HG02981 (cell line): ENCODE results near the gene ASIC2.

ENCODE experiments used
- ATAC-seq: cut with Tn5 transposase; IDR thresholded peaks from one replicate; pipeline ENCODE4 v1.9.1; 2021; ENCODE audit warnings: mild to moderate bottlenecking, moderate library complexity; ENCODE audit not compliant: unreplicated experiment

Gene ASIC2

GRCh38 chr17:33082529-33083173 lies 210.4 kb downstream of the ASIC2 start:
- ATAC-seq = no peak

- ATAC-seq = no peak
These were observed 213.0 kb downstream of the ASIC2 start for GRCh38 chr17:33080091-33080490.

- no peak for ATAC-seq
These were observed 213.9 kb downstream of the ASIC2 start for GRCh38 chr17:33079201-33079600.

- ATAC-seq = no peak
These were observed 216.1 kb downstream of the ASIC2 start for GRCh38 chr17:33076979-33077378.

GRCh38 chr17:33073416-33073815 lies 219.7 kb downstream of the ASIC2 start:
- ATAC-seq = no peak

- ATAC-seq = no peak
These were observed 220.5 kb downstream of the ASIC2 start for GRCh38 chr17:33072421-33073161.

- ATAC-seq = no peak
These were observed 221.4 kb downstream of the ASIC2 start for GRCh38 chr17:33071656-33072055.

GRCh38 chr17:33057564-33057963 lies 235.5 kb downstream of the ASIC2 start:
- no peak for ATAC-seq

- ATAC-seq = no peak
These were observed 236.5 kb downstream of the ASIC2 start for GRCh38 chr17:33056399-33057146.

GRCh38 chr17:33055746-33056145 lies 237.3 kb downstream of the ASIC2 start:
- ATAC-seq = no peak

GRCh38 chr17:33055171-33055611 lies 237.9 kb downstream of the ASIC2 start:
- ATAC-seq = no peak

GRCh38 chr17:33054412-33054811 lies 238.7 kb downstream of the ASIC2 start:
- no peak for ATAC-seq

- no peak for ATAC-seq
These were observed 239.4 kb downstream of the ASIC2 start for GRCh38 chr17:33053676-33054075.

- ATAC-seq = no peak
These were observed 240.2 kb downstream of the ASIC2 start for GRCh38 chr17:33052856-33053255.

- no peak for ATAC-seq
These were observed 242.4 kb downstream of the ASIC2 start for GRCh38 chr17:33050611-33051140.

GRCh38 chr17:33049781-33050414 lies 243.2 kb downstream of the ASIC2 start:
- no peak for ATAC-seq

GRCh38 chr17:33046361-33047255 lies 246.5 kb downstream of the ASIC2 start:
- ATAC-seq = no peak

GRCh38 chr17:33045216-33045615 lies 247.9 kb downstream of the ASIC2 start:
- no peak for ATAC-seq

- no peak for ATAC-seq
These were observed 248.3 kb downstream of the ASIC2 start for GRCh38 chr17:33044771-33045170.

- ATAC-seq = no peak
These were observed 252.6 kb downstream of the ASIC2 start for GRCh38 chr17:33040461-33040860.
